Pancreas (tissue), 10 donors: Measurements from ENCODE around the gene RANBP3. TPM values are rescaled to one million over a fixed set of nuclear protein-coding genes. Genes with fewer than 3 reads are reported as not detected.
A peak's percentile ranks its signal among the peaks of the same experiment; 100 is the strongest.

Experiments
- ATAC-seq, 4 donors: fragments of 200-7000 bp; cut with Tn5 transposase; one replicate each; pipeline versions ENCODE4 v1.8.0 to v1.9.1; 2020; ENCODE audit warnings: mild to moderate bottlenecking in 4 of 4, moderate library complexity in 4 of 4
- DNase-seq, 6 donors: peaks; one replicate each; pipeline ENCODE4 v3.0.0-alpha.2; 2020
- FAIRE-seq: peaks from 2 replicates; lab custom pipeline; 2012; peaks lifted over from hg19 to GRCh38; lab: Jason Lieb, UNC
- H3K27ac ChIP-seq, 4 donors: fragments of 200-600 bp; sonication (generic); 1 replicate in 3 of 4; 2 replicates in 1 of 4; pipeline versions ENCODE4 v1.5.0 to v1.8.0; 2020
- H3K27me3 ChIP-seq, 4 donors: fragments of 200-600 bp; one replicate each; pipeline ENCODE4 v1.8.0; 2021
- H3K36me3 ChIP-seq, 3 donors: fragments of 200-600 bp; sonication (generic) in 1 of 3; one replicate each; pipeline versions ENCODE4 v1.5.0 to v1.8.0; 2020 to 2021
- H3K4me1 ChIP-seq, 3 donors: fragments of 200-600 bp; one replicate each; pipeline ENCODE4 v1.8.0; 2021
- H3K4me3 ChIP-seq, 4 donors: fragments of 200-600 bp; sonication (generic) in 2 of 4; one replicate each; pipeline versions ENCODE4 v1.5.0 to v1.8.0; 2020 to 2021
- H3K9me3 ChIP-seq, 4 donors: fragments of 200-600 bp; one replicate each; pipeline ENCODE4 v1.8.0; 2021
- CTCF ChIP-seq, 4 donors: fragments of 200-600 bp; sonication (generic) in 3 of 4; IDR thresholded peaks; one replicate each; pipeline versions ENCODE4 v1.5.0 to v1.8.0; 2021; ENCODE audit warnings: antibody characterized with exemption in 4 of 4
- WGBS, 2 donors: extraction: QIAGEN DNeasy Blood & Tissue Kit; methylation state at CpG; one replicate each; pipeline ENCODE4 v1.1.7; 2013; 5-methylcytosine and 5-hydroxymethylcytosine counted together
- intact Hi-C, 3 donors: fragments of 100-400 bp; cut with DNase I; formaldehyde crosslinking; loops; one replicate each; pipeline versions ENCODE4 v1.11.1 to v1.14.2; 2022
- polyA plus RNA-seq, 2 donors: library from polyadenylated mRNA; stranded (reverse); fragments of 200-250 nt; gene quantifications; one replicate each; pipeline ENCODE4 v1.2.3, GENCODE V29; 2013
- total RNA-seq, 6 donors: library from RNA; stranded (reverse); fragmentation: NEBNext Ultra II Directional in 4 of 6; extraction: Animal tissue kit (Norgen Biotek cat#: 25700) in 4 of 6; gene quantifications; one replicate each; pipeline versions ENCODE4 v1.2.1 to v1.2.4, GENCODE V29; 2021 to 2023
- donor health status: healthy with polysubstance abuse.
- donor health status: DM: no; HTN: no; CAD: no; lungs with moderate emphysema.
- donor health status: DM: no; HTN: no; CAD: no.
- donor health status: control.
- donor health status: control.
- donor health status: Bipolar disorder and iron deficiency.
- donor health status: DM: yes; HTN: yes; CAD: no.
- donor health status: DM: no; HTN: no; CAD: no.
- donor health status: DM: no; HTN: no; CAD: no.
- donor health status: DM: yes; HTN: yes; CAD: no.

The RANBP3 gene
- total and polyA plus RNA-seq, 8 donors = 27.6 to 42.2 (median 34.7) TPM

- 77 to 82% methylated on average over 21 of the region's 21 CpGs for WGBS, 2 donors
- no peak for ATAC-seq
- no peak for TF ChIP-seq CTCF (IDR thresholded peaks at IDR 0.05)
- DNase-seq = peak in 2 of 6 donors; percentile 39 to 53
- intact Hi-C loops = loop anchor here in 2 of 3 donors (5.0 to 10.0 kb wide), 2 partner anchors 36 to 248 kb away; no protein-coding TSS in a partner anchor
- no peak for FAIRE-seq
- Histone ChIP-seq H3K4me3 (no peak overlapping the region), H3K27me3 (no peaks in the 10 kb centered on the region), H3K27ac (no peak overlapping the region), H3K9me3 (no peaks in the 10 kb centered on the region), H3K36me3 (no peaks in the 10 kb centered on the region), H3K4me1 (peaks cover 0 to 12% (median 5%) of the 10 kb centered on the region in 3 donors)
Observed at GRCh38 chr19:6023085-6023682, 45.2 kb upstream of the RANBP3 start.

GRCh38 chr19:6022570-6023064 lies 44.7 kb upstream of the RANBP3 start:
- ATAC-seq (peak in 1 of 4 donors; percentile 1), FAIRE-seq (no peak), DNase-seq (no peak)
- WGBS, 2 donors = 64 to 72% methylated on average over 16 of the region's 16 CpGs
- intact Hi-C loops = loop anchor here in 2 of 3 donors (5.0 to 10.0 kb wide), 2 partner anchors 35 to 248 kb away; no protein-coding TSS in a partner anchor
- TF ChIP-seq CTCF (IDR thresholded peaks at IDR 0.05) = peak in 2 of 4 donors; percentile 4 to 7
- Histone ChIP-seq H3K27ac (no peak overlapping the region), H3K4me3 (no peak overlapping the region), H3K9me3 (no peaks in the 10 kb centered on the region), H3K36me3 (no peaks in the 10 kb centered on the region), H3K27me3 (no peaks in the 10 kb centered on the region), H3K4me1 (peaks cover 0 to 12% (median 5%) of the 10 kb centered on the region in 3 donors)

- no peaks in the 10 kb centered on the region for H3K27me3 ChIP-seq
- intact Hi-C loops = loop anchor here in 2 of 3 donors (5.0 to 10.0 kb wide), 2 partner anchors 35 to 247 kb away; no protein-coding TSS in a partner anchor
- H3K36me3 ChIP-seq = no peaks in the 10 kb centered on the region
- no peak for FAIRE-seq
- no peak overlapping the region for H3K4me3 ChIP-seq
- no peaks in the 10 kb centered on the region for H3K9me3 ChIP-seq
- H3K4me1 ChIP-seq = peaks cover 0 to 12% (median 5%) of the 10 kb centered on the region in 3 donors
- peak; percentile 66 to 82 (median 77) for TF ChIP-seq CTCF (IDR thresholded peaks at IDR 0.05)
- peak; percentile 71 to 87 (median 80) for DNase-seq
- ATAC-seq = peak; percentile 80 to 92 (median 88)
- WGBS, 2 donors = 51 to 52% methylated on average over 29 of the region's 29 CpGs
- no peak overlapping the region for H3K27ac ChIP-seq
Observed at GRCh38 chr19:6021878-6022569, 44.1 kb upstream of the RANBP3 start.

GRCh38 chr19:6020972-6021805 lies 43.2 kb upstream of the RANBP3 start:
- Histone ChIP-seq H3K36me3 (no peaks in the 10 kb centered on the region), H3K4me1 (peaks cover 0 to 12% (median 5%) of the 10 kb centered on the region in 3 donors), H3K27me3 (no peaks in the 10 kb centered on the region), H3K4me3 (no peak overlapping the region), H3K9me3 (no peaks in the 10 kb centered on the region), H3K27ac (peak overlapping the region in 2 of 4 donors; percentile 17 to 22)
- intact Hi-C loops = loop anchor here in 2 of 3 donors (5.0 to 10.0 kb wide), 2 partner anchors 34 to 246 kb away; no protein-coding TSS in a partner anchor
- DNase-seq (peak in 4 of 6 donors; percentile 23 to 66 (median 40)), FAIRE-seq (no peak), ATAC-seq (peak; percentile 58 to 71 (median 59))
- peak in 1 of 4 donors; percentile 7 for TF ChIP-seq CTCF (IDR thresholded peaks at IDR 0.05)
- WGBS, 2 donors = 45 to 49% methylated on average over 22 of the region's 22 CpGs
